Adrenal gland (tissue), 12 donors: ENCODE results near the gene PIGH. TPM values are rescaled to one million over a fixed set of nuclear protein-coding genes. Genes with fewer than 3 reads are reported as not detected.

Source experiments
- DNase-seq, 7 donors: peaks; one replicate each; pipeline ENCODE4 v3.0.0-alpha.2; 2019 to 2020
- H3K27ac ChIP-seq, 5 donors: fragments of 200-600 bp; sonication (generic) in 4 of 5; 1 replicate in 3 of 5; 2 replicates in 2 of 5; pipeline versions ENCODE4 v1.5.1 to v1.8.0; 2016 to 2020; ENCODE audit warnings: mild to moderate bottlenecking in 1 of 5
- H3K27me3 ChIP-seq: fragments of 200-600 bp; 2 replicates; pipeline ENCODE4 v1.8.0; 2021
- H3K36me3 ChIP-seq, 2 donors: fragments of 200-600 bp; replicated peaks in 1 of 2; 1 replicate in 1 of 2; 2 replicates in 1 of 2; pipeline versions ENCODE4 v1.5.1 to v1.8.0; 2018 to 2022
- H3K4me1 ChIP-seq, 2 donors: fragments of 200-600 bp; replicated peaks in 1 of 2; 1 replicate in 1 of 2; 2 replicates in 1 of 2; pipeline versions ENCODE4 v1.5.1 to v1.8.0; 2018 to 2021
- H3K4me3 ChIP-seq, 4 donors: fragments of 200-600 bp; sonication (generic) in 3 of 4; one replicate each; pipeline ENCODE4 v1.5.1; 2016 to 2018
- H3K9me3 ChIP-seq, 3 donors: fragments of 200-600 bp; sonication (generic) in 1 of 3; replicated peaks in 1 of 3; 1 replicate in 2 of 3; 2 replicates in 1 of 3; pipeline versions ENCODE4 v1.5.1 to v1.8.0; 2016 to 2021
- CTCF ChIP-seq, 6 experiments: fragments of 450-650 bp in 4 of 6; fragments of 200-600 bp in 2 of 6; sonication (generic) in 1 of 6; IDR thresholded peaks; 1 replicate in 5 of 6; 2 replicates in 1 of 6; pipeline versions ENCODE4 v1.5.1 to v1.8.0; 2016 to 2021; ENCODE audit warnings: antibody characterized with exemption in 6 of 6, mild to moderate bottlenecking in 2 of 6, moderate library complexity in 1 of 6
- POLR2A ChIP-seq, 2 donors: fragments of 450-650 bp; IDR thresholded peaks; one replicate each; pipeline ENCODE4 v1.6.1; 2017; ENCODE audit warnings: antibody characterized with exemption in 2 of 2, mild to moderate bottlenecking in 2 of 2, moderate library complexity in 1 of 2
- WGBS, 4 donors: extraction: QIAGEN DNeasy Blood & Tissue Kit in 2 of 4; methylation state at CpG; one replicate each; pipeline versions ENCODE4 v1.1.5 to v1.1.7; 2013 to 2017; 5-methylcytosine and 5-hydroxymethylcytosine counted together
- intact Hi-C, 2 donors: fragments of 100-400 bp; cut with DNase I; formaldehyde crosslinking; loops; one replicate each; pipeline versions ENCODE4 v1.14.1 to v1.15.0; 2022 to 2023
- polyA plus RNA-seq, 3 donors: library from polyadenylated mRNA; stranded (reverse); fragments of 200-250 nt in 2 of 3; fragments of 350-450 nt in 1 of 3; fragmentation: Illumina TruSeq in 1 of 3; extraction: RNeasy Lipid Tissue Mini Kit (QIAGEN cat#74804) in 1 of 3; gene quantifications; one replicate each; pipeline ENCODE4 v1.2.3, GENCODE V29; 2013 to 2014
- total RNA-seq, 9 donors: library from RNA; depleted of rRNA in 4 of 9; stranded (reverse); fragments of >200 nt in 4 of 9; fragments of 120-200 nt in 1 of 9; fragmentation: NEBNext Ultra II Directional in 1 of 9; extraction: Animal tissue kit (Norgen Biotek cat#: 25700) in 1 of 9; gene quantifications; one replicate each; pipeline versions ENCODE4 v1.1.0 to v1.2.4, GENCODE V29; 2013 to 2023
- donor health status: healthy with polysubstance abuse.
- donor health status: Bipolar disorder and iron deficiency.
- donor health status: DM: yes; HTN: yes; CAD: no.
- donor health status: DM: no; HTN: no; CAD: no.
- donor health status: DM: no; HTN: no; CAD: no.
- donor health status: DM: yes; HTN: yes; CAD: no.

PIGH gene
- total and polyA plus RNA-seq, 12 donors, result 41.5 to 79.1 (median 50.7) TPM

- Histone ChIP-seq H3K4me1 (peaks cover 12 to 24% of the 10 kb centered on the region in 2 donors), H3K9me3 (no peaks in the 10 kb centered on the region), H3K27ac (peak overlapping the region; percentile 57 to 97 (median 82)), H3K27me3 (no peaks in the 10 kb centered on the region), H3K4me3 (peak overlapping the region in 1 of 4 donors; percentile 26), H3K36me3 (peaks cover 0 to 3% of the 10 kb centered on the region in 2 donors)
- intact Hi-C loops, result no loop called here
- peak; percentile 70 to 82 (median 77) for DNase-seq
- TF ChIP-seq CTCF (IDR thresholded peaks at IDR 0.05) (no peak), POLR2A (IDR thresholded peaks at IDR 0.05) (peak in 1 of 2 donors; percentile 14)
- WGBS, 4 donors, result 20 to 50% (median 43%) methylated on average over 3 of the region's 3 CpGs
These were observed 32.4 kb downstream of the PIGH start for GRCh38 chr14:67567654-67568053.

- WGBS, 4 donors, result 23 to 35% (median 30%) methylated on average over 6 of the region's 6 CpGs
- TF ChIP-seq CTCF (IDR thresholded peaks at IDR 0.05) (no peak), POLR2A (IDR thresholded peaks at IDR 0.05) (peak in 1 of 2 donors; percentile 61)
- Histone ChIP-seq H3K4me3 (peak overlapping the region in 1 of 4 donors; percentile 26), H3K9me3 (no peaks in the 10 kb centered on the region), H3K4me1 (peaks cover 12 to 24% of the 10 kb centered on the region in 2 donors), H3K27me3 (no peaks in the 10 kb centered on the region), H3K36me3 (peaks cover 0 to 10% of the 10 kb centered on the region in 2 donors), H3K27ac (peak overlapping the region; percentile 64 to 97 (median 82))
- intact Hi-C loops, result no loop called here
- DNase-seq, result peak; percentile 64 to 85 (median 82)
These were observed 33.2 kb downstream of the PIGH start for GRCh38 chr14:67566908-67567307.

GRCh38 chr14:67564236-67564635 lies 35.8 kb downstream of the PIGH start:
- no peak for DNase-seq
- 55 to 81% (median 78%) methylated on average over 5 of the region's 5 CpGs for WGBS, 4 donors
- no peak overlapping the region for H3K4me3 ChIP-seq

GRCh38 chr14:67562776-67563150 lies 37.3 kb downstream of the PIGH start:
- Histone ChIP-seq H3K27ac (no peak overlapping the region), H3K4me1 (peaks cover 9 to 20% of the 10 kb centered on the region in 2 donors), H3K4me3 (no peak overlapping the region), H3K27me3 (no peaks in the 10 kb centered on the region), H3K9me3 (no peaks in the 10 kb centered on the region), H3K36me3 (peaks cover 0 to 10% of the 10 kb centered on the region in 2 donors)
- intact Hi-C loops, result no loop called here
- DNase-seq, result peak in 1 of 7 donors; percentile 4
- 94 to 96% (median 95%) methylated on average over 3 to 5 of the region's 5 CpGs for WGBS, 4 donors
- TF ChIP-seq CTCF (IDR thresholded peaks at IDR 0.05), result no peak
- TF ChIP-seq POLR2A (IDR thresholded peaks at IDR 0.05), result no peak

More at GRCh38 chr14:67564236-67564635, 35.8 kb downstream of the PIGH start:
- TF ChIP-seq POLR2A (IDR thresholded peaks at IDR 0.05), result no peak
- TF ChIP-seq CTCF (IDR thresholded peaks at IDR 0.05), result no peak
- no peak overlapping the region for H3K27ac ChIP-seq
- no peaks in the 10 kb centered on the region for H3K9me3 ChIP-seq
- H3K4me1 ChIP-seq, result peaks cover 12 to 24% of the 10 kb centered on the region in 2 donors
- intact Hi-C loops, result no loop called here
- H3K27me3 ChIP-seq, result no peaks in the 10 kb centered on the region
- peaks cover 0 to 10% of the 10 kb centered on the region in 2 donors for H3K36me3 ChIP-seq
